ENCODE data around the gene KPNA4. TPM values are rescaled to one million over a fixed set of nuclear protein-coding genes. Genes with fewer than 3 reads are reported as not detected.

Gene KPNA4
- total RNA-seq, 4 donors from 2014 or later = 24.7 to 31.2 (median 30.4) TPM

- H3K27me3 ChIP-seq = no peaks in the 10 kb centered on the region
- DNase-seq = no peak
- WGBS, 2 donors = 83 to 90% methylated on average over 2 of the region's 2 CpGs
- no peaks in the 10 kb centered on the region for H3K36me3 ChIP-seq
- TF ChIP-seq POLR2A (IDR thresholded peaks at IDR 0.05) (no peak), CTCF (IDR thresholded peaks at IDR 0.05) (no peak)
- peaks cover 11 to 34% of the 10 kb centered on the region in 2 donors for H3K4me1 ChIP-seq
- no peak overlapping the region for H3K27ac ChIP-seq
- intact Hi-C loops (cut with DNase I) = no loop called here
- H3K4me3 ChIP-seq (replicated peaks in 1 of 3) = no peak overlapping the region
- H3K9me3 ChIP-seq = no peaks in the 10 kb centered on the region
Observed at GRCh38 chr3:160556141-160556540, 9.2 kb downstream of the KPNA4 start.

GRCh38 chr3:160554980-160555379, 10.4 kb downstream of the KPNA4 start:
- 94 to 98% methylated on average over 3 of the region's 3 CpGs for WGBS, 2 donors
- DNase-seq = no peak
- H3K9me3 ChIP-seq = no peaks in the 10 kb centered on the region
- H3K36me3 ChIP-seq = no peaks in the 10 kb centered on the region
- TF ChIP-seq POLR2A (IDR thresholded peaks at IDR 0.05) (no peak), CTCF (IDR thresholded peaks at IDR 0.05) (no peak)
- no peak overlapping the region for H3K4me3 ChIP-seq (replicated peaks in 1 of 3)
- H3K4me1 ChIP-seq = peaks cover 11 to 30% of the 10 kb centered on the region in 2 donors
- no peaks in the 10 kb centered on the region for H3K27me3 ChIP-seq
- intact Hi-C loops (cut with DNase I) = no loop called here
- H3K27ac ChIP-seq = no peak overlapping the region

GRCh38 chr3:160553827-160554226, 11.5 kb downstream of the KPNA4 start:
- Histone ChIP-seq H3K27ac (no peak overlapping the region), H3K27me3 (no peaks in the 10 kb centered on the region), H3K4me3 (replicated peaks in 1 of 3) (no peak overlapping the region), H3K4me1 (peaks cover 5 to 20% of the 10 kb centered on the region in 2 donors), H3K36me3 (no peaks in the 10 kb centered on the region), H3K9me3 (no peaks in the 10 kb centered on the region)
- no peak for TF ChIP-seq POLR2A (IDR thresholded peaks at IDR 0.05)
- TF ChIP-seq CTCF (IDR thresholded peaks at IDR 0.05) = no peak
- intact Hi-C loops (cut with DNase I) = no loop called here
- DNase-seq = no peak
- 67 to 79% methylated on average over 1 of the region's 1 CpG for WGBS, 2 donors

- Histone ChIP-seq H3K27me3 (no peaks in the 10 kb centered on the region), H3K4me3 (replicated peaks in 1 of 3) (no peak overlapping the region), H3K27ac (no peak overlapping the region), H3K36me3 (no peaks in the 10 kb centered on the region), H3K4me1 (peaks cover 8 to 13% of the 10 kb centered on the region in 2 donors), H3K9me3 (no peaks in the 10 kb centered on the region)
- intact Hi-C loops (cut with DNase I) = no loop called here
- 94 to 97% methylated on average over 4 of the region's 4 CpGs for WGBS, 2 donors
- DNase-seq = no peak
- no peak for TF ChIP-seq CTCF (IDR thresholded peaks at IDR 0.05)
- no peak for TF ChIP-seq POLR2A (IDR thresholded peaks at IDR 0.05)
Observed at GRCh38 chr3:160546727-160547126, 18.6 kb downstream of the KPNA4 start.

GRCh38 chr3:160545504-160545871, 19.9 kb downstream of the KPNA4 start:
- Histone ChIP-seq H3K27me3 (no peaks in the 10 kb centered on the region), H3K36me3 (no peaks in the 10 kb centered on the region), H3K4me1 (peaks cover 8 to 13% of the 10 kb centered on the region in 2 donors), H3K9me3 (no peaks in the 10 kb centered on the region), H3K27ac (no peak overlapping the region), H3K4me3 (replicated peaks in 1 of 3) (no peak overlapping the region)
- intact Hi-C loops (cut with DNase I) = no loop called here
- no peak for DNase-seq
- no peak for TF ChIP-seq POLR2A (IDR thresholded peaks at IDR 0.05)
- TF ChIP-seq CTCF (IDR thresholded peaks at IDR 0.05) = no peak
- 85 to 87% methylated on average over 3 of the region's 3 CpGs for WGBS, 2 donors
